ENCODE results near the gene NCAPH2. TPM values are rescaled to one million over a fixed set of nuclear protein-coding genes. Genes with fewer than 3 reads are reported as not detected.

Gene NCAPH2
- total RNA-seq, 4 donors from 2014 or later = 40.7 to 54.3 (median 41.5) TPM

DNA sequence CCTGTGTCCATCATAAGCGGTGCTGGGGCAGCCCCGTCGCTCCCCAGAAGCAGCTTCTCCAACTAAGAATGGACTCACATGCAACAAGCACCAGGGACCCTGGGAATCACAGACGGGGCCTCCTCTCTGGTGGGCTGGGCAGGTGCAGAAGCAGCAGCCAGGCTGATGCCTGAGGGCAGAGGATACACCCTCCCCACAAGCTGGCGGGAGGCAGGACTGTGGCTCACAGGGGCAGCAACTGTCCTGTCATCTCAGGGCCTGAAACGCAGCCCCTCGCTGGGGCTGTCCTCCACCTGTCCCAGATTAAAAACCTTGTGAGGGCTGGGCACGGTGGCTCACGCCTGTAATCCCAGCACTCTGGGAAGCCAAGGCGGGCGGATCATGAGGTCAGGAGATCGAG lies 30.1 kb upstream of the NCAPH2 start:
- no peak for DNase-seq (ENCODE audit: low spot score in 2 of 2)
- 91 to 93% methylated on average over 10 to 12 of the region's 12 CpGs for WGBS, 2 donors
- intact Hi-C loops (cut with DNase I; ENCODE audit: low total_unique reads) = no loop called here
- TF ChIP-seq POLR2A (IDR thresholded peaks at IDR 0.05) (no peak), CTCF (IDR thresholded peaks at IDR 0.05) (no peak)
- no peak overlapping the region for H3K4me3 ChIP-seq (ENCODE audit: low read depth, poor library complexity, severe bottlenecking)

DNA sequence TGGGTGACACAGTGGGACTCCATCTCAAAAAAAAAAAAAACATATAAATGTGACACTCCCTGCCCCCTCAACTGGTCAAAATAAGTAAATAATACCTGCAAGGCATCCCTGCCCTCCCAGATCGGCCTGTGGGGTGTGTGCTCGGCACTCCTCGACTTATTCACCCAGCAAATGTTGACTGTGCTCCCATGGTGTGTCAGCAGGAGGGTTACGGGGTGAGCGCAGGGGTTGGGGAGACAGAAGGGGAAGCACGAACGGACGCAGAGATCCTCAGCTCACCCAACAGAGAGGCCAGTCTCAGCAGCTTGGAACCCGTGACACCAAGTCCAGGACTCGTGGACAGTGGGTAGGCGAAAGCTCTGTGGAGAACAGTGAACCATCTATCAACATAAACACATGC lies 28.3 kb upstream of the NCAPH2 start:
- 73 to 83% methylated on average over 11 of the region's 11 CpGs for WGBS, 2 donors
- H3K4me3 ChIP-seq (ENCODE audit: low read depth, poor library complexity, severe bottlenecking) = no peak overlapping the region
- intact Hi-C loops (cut with DNase I; ENCODE audit: low total_unique reads) = no loop called here
- no peak for TF ChIP-seq CTCF (IDR thresholded peaks at IDR 0.05)
- TF ChIP-seq POLR2A (IDR thresholded peaks at IDR 0.05) = no peak
- no peak for DNase-seq (ENCODE audit: low spot score in 2 of 2)

DNA sequence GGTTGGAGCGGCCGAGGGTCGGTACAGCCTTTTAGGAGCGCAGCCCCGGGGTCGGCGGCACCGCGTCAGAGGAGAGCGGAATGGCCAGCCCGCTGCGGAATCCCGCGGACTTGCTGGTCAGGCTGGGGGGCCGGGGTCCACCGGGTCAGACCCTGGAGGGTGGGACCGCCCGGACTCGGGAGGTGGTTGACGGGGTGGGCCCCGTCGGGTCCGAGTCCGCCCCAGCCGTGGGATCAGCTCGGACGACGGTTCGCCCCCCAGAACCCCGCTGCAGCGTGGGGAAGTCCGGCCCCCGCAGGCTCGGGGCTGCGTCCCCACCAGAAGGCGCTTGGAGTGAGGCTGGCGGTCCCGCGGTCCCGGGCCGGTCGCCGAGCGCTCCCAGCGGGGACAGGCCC lies 27.0 kb upstream of the NCAPH2 start:
- intact Hi-C loops (cut with DNase I; ENCODE audit: low total_unique reads) = no loop called here
- 9 to 13% methylated on average over 17 to 30 of the region's 45 CpGs for WGBS, 2 donors
- DNase-seq (ENCODE audit: low spot score in 2 of 2) = no peak
- no peak overlapping the region for H3K4me3 ChIP-seq (ENCODE audit: low read depth, poor library complexity, severe bottlenecking)
- TF ChIP-seq CTCF (IDR thresholded peaks at IDR 0.05) (no peak), POLR2A (IDR thresholded peaks at IDR 0.05) (no peak)

DNA sequence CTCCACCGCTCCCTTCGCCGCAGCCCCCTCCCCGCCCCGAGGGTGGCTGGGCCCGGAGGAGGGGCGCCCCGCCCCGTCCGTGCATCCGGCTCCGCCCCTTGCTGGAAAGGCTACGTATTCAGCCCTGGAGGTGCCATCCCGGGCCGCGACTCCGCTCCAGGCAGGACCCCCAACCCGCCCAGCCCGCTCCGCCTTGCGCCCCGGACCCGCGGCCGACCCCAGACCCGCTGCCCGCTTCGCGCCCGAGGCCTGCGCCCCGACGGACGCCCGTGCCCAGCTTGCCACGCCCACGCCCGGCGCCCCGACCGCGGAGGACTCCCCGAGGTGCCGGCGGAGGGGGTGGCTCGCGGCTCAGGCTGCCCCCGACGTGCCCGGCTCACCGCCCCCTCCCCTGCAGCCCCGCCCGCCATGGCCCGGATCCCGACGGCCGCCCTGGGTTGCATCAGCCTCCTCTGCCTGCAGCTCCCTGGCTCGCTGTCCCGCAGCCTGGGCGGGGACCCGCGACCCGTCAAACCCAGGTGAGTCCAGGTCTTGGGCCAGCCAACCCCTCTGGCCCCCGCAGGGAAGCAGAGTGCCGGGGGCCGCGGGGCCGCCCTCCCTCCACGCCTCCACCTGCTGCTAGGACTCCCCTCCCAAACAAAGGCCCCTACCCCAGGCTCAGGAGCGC lies 26.5 kb upstream of the NCAPH2 start, which contains the start of gene ADM2:
TSS of gene ADM2 (plus strand) at position 104 of the 667 bp plus-strand sequence. CDS start at position 409, 305 bp downstream.
- DNase-seq (ENCODE audit: low spot score in 2 of 2) = no peak
- no peak within 1 kb of the TSS for H3K4me3 ChIP-seq (ENCODE audit: low read depth, poor library complexity, severe bottlenecking)
- TF ChIP-seq POLR2A (IDR thresholded peaks at IDR 0.05) (no peak), CTCF (IDR thresholded peaks at IDR 0.05) (no peak)
- intact Hi-C loops (cut with DNase I; ENCODE audit: low total_unique reads) = no loop called here
- WGBS, 2 donors = 2 to 4% methylated on average over 7 to 46 of the region's 70 CpGs

GRCh38 chr22:50482107-50483074 lies 25.6 kb upstream of the NCAPH2 start:
- DNase-seq (ENCODE audit: low spot score in 2 of 2) = no peak
- 47 to 74% methylated on average over 5 to 11 of the region's 35 CpGs for whole genome bisulfite sequencing, 2 donors
- TF ChIP-seq POLR2A (IDR thresholded peaks at IDR 0.05) (no peak), CTCF (IDR thresholded peaks at IDR 0.05) (no peak)
- H3K4me3 ChIP-seq (ENCODE audit: low read depth, poor library complexity, severe bottlenecking) = no peak overlapping the region
- intact Hi-C loops (cut with DNase I; ENCODE audit: low total_unique reads) = no loop called here
